Subcutaneous adipose tissue (tissue), 4 donors: ENCODE data around the gene SNX7. TPM values are rescaled to one million over a fixed set of nuclear protein-coding genes. Genes with fewer than 3 reads are reported as not detected.

ENCODE experiments used
- total RNA-seq, 4 donors: library from RNA; depleted of rRNA; stranded (reverse); fragments of >200 nt; gene quantifications; one replicate each; pipeline ENCODE4 v1.1.0, GENCODE V29; 2016
- TF ChIP-seq, protein P1 (sequence below): fragments of 450-650 bp; IDR thresholded peaks from one replicate; pipeline ENCODE4 v1.5.1; 2016; ENCODE audit warnings: low read depth, mild to moderate bottlenecking, control low read depth, antibody characterized with exemption, moderate library complexity

SNX7 gene
- total RNA-seq, 4 donors from 2014 or later, result 19.8 to 64.5 (median 26.4) TPM

DNA sequence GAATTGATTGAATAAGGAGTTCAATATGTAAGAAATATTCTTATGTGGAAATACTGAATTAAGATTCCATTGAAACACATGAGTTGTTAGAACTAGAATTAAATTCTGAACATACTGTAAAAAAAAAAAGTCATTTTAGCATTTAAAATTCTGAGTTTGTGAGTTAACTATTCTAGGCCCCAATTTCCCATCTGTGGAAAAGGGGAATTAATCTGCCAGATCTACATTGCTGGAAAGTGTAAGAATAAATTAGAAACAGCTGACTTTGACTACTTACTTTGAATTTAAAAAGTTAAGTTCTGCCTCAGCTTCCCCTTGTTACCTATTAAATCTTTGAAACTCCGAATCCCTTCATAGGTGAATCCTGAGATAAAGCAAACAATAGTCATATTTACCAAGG lies 103.0 kb downstream of the SNX7 start:
- TF ChIP-seq, protein P1, sequence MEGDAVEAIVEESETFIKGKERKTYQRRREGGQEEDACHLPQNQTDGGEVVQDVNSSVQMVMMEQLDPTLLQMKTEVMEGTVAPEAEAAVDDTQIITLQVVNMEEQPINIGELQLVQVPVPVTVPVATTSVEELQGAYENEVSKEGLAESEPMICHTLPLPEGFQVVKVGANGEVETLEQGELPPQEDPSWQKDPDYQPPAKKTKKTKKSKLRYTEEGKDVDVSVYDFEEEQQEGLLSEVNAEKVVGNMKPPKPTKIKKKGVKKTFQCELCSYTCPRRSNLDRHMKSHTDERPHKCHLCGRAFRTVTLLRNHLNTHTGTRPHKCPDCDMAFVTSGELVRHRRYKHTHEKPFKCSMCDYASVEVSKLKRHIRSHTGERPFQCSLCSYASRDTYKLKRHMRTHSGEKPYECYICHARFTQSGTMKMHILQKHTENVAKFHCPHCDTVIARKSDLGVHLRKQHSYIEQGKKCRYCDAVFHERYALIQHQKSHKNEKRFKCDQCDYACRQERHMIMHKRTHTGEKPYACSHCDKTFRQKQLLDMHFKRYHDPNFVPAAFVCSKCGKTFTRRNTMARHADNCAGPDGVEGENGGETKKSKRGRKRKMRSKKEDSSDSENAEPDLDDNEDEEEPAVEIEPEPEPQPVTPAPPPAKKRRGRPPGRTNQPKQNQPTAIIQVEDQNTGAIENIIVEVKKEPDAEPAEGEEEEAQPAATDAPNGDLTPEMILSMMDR, result no peak

- TF ChIP-seq, protein P1, result no peak
Measured at GRCh38 chr1:98766255-98766654, 104.7 kb downstream of the SNX7 start.

GRCh38 chr1:98769162-98769561 lies 107.6 kb downstream of the SNX7 start:
- TF ChIP-seq, protein P1, result no peak

DNA sequence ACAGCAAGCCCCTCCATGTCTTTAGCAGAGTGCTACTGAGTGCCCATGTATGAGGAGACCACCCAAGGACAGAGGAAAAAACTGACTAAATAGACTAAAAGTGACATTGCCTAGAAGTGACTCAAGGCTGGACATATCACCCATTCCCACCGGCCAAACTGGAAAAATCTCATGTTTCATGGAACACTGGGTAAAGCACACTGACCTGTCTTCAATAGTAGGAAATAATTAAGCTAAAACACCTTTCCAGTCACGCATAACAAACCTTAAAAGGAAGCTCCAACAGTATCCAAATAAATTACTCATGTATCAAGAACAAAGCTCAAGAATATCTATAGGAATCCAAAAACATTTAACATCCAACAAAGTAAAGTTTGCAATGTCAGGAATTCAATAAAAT lies 120.4 kb downstream of the SNX7 start:
- TF ChIP-seq, protein P1, result no peak

DNA sequence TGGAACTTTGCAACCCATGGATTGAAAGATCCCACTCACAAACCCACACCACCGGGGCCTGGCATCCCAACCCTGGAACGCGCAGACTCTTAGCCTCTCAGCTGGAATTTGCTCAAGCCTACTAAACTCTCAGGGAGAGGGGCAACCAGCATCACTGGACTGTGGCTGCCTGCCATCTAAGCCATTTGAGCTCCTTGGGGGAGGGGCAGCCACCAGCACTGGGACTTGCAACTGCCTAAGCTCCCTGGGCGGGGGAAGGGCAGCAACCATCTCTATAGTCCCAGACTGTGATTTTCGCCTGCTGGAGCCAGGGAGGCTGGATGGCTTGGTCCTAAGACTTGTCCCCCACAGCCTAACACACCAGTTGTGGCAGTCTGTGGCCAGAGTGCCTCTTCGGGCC lies 122.3 kb downstream of the SNX7 start:
- TF ChIP-seq, protein P1, result no peak

- TF ChIP-seq, protein P1, result no peak
Measured at GRCh38 chr1:98791498-98791897, 130.0 kb downstream of the SNX7 start.

DNA sequence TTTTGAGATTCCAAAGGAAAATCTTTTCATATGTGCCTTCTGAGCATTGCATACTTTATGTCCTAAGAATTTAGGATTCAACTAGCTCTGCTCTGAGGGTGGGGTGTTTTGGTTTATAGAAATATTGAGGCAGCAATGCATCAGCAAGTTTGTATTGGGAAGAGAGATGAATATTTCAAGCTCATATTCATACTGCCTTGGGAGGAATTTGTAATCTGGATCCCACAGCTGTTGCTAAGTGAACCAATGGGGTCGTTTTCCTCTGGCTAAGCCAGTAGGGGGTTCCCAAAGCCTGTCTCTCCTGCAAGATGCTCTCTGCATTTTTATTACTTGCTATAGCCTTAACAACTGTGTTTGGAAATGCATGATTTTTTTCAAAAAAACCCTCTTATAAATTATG lies 130.6 kb downstream of the SNX7 start:
- TF ChIP-seq, protein P1, result no peak
